Muscle of back (tissue), 11 donors: ENCODE results near the gene CACNA2D1. TPM values are rescaled to one million over a fixed set of nuclear protein-coding genes. Genes with fewer than 3 reads are reported as not detected.

Source experiments
- DNase-seq, 3 donors: peaks; one replicate each; pipeline versions ENCODE4 v3.0.0 to v3.0.0-alpha.2; 2013
- polyA plus RNA-seq, 10 donors: library from polyadenylated mRNA; unstranded; fragments of 120-200 nt; gene quantifications; one replicate each; pipeline ENCODE4 v1.2.1, GENCODE V29; 2013; ENCODE audit not compliant: insufficient read length in 10 of 10

Gene CACNA2D1
- polyA plus RNA-seq, 10 donors = 79.1 to 158 (median 107) TPM

DNA sequence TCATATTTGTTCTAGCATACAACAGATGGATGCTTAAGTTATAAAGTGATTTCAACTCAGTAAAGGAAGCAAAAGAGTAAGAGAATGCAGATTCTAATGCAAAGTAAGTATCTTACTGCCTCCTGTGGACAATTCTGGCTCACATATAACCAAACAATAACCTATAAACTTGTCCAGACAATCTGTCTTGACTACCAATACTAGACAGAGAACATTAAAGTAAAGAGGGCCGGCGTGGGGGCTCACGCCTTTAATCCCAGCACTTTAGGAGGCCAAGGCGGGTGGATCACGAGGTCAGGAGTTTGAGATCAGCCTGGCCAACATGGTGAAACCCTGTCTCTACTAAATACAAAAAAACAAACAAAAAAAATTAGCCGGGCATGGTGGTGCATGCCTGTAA lies 329.3 kb downstream of the CACNA2D1 start:
- DNase-seq = no peak

- no peak for DNase-seq
These were observed 333.3 kb downstream of the CACNA2D1 start for GRCh38 chr7:82110146-82110840.

- DNase-seq = no peak
These were observed 334.3 kb downstream of the CACNA2D1 start for GRCh38 chr7:82109288-82109687.

GRCh38 chr7:82106201-82106600 lies 337.4 kb downstream of the CACNA2D1 start:
- DNase-seq = no peak

DNA sequence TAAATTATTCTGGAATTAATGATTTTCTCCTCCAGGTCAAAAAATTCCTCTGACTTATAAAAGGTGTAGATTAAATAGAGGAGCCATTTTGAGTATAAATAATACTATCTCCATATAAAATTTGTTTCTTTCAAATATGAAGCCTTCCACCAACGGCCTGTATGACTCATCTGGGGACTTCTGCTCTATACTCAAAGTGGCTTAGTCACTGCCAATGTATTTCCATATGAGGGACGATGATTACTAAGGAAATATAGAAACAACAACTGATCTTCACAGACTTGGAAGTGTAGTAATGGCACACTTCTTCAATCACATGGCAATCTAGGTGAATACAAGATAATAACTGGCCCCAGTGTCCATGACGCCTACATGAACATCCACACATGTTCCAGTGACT lies 338.1 kb downstream of the CACNA2D1 start:
- DNase-seq = peak in 1 of 3 donors; percentile 45

GRCh38 chr7:82098414-82098813 lies 345.2 kb downstream of the CACNA2D1 start:
- DNase-seq = no peak

DNA sequence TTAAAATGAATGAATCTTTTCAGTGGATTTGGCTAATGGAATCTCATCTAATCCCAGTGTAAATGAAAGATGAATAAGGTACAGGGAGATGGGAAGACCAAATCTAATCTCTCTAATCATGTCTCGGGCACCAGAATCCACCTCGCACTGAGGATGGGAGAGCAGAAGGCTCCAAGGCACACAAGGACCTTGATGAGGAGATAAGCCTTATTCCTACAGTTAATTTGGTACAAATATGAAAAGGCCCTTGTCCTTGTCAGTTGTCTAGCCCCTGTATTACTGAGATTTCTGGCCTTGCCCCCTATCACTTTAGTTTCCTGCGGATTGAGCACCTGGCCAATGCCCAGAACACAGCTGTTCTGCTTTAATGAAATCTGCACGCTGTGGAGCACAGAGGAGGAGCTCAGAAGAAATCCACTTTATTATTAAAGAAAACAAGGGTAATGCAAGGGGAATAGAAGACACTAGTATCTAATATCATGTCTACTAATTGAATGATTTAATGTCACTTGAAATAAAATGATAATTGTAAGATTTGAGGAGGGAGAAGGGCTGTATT lies 352.4 kb downstream of the CACNA2D1 start:
- no peak for DNase-seq

DNA sequence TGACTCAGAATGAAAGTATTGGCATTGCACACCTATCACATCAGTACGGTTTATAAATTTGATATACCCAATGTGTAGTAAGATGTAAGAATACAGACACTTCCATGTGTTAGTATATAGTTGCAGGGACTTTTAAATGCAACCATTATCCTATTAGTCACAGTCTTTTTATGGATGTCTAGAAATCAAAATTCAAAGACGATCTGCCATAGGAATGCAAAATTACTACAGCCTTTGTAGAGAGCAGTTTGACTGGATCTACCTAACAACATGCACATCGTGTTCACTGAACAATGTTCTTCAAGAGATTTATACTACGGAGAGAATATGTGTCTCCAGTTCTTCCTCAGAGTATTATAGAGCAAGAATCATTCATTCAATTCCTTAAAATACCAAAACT lies 356.5 kb downstream of the CACNA2D1 start:
- DNase-seq = no peak

DNA sequence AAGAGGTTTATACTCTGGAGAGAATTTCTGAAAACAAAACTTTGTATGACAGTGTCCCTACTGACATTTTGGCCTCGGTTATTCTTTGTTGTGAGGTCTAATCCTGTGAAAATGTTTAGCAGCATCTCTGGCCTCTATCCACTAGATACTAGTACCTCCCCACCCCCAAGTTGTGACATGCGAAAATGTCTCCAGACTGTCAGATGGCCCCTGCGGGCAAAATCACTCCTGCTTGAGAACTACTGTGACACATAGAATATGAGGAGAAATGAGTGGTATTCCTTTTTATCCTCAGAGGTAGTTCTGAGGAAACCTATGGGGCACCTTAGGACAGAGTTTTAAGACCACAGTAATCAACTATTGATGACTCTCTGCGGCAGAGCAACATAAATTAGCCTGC lies 358.5 kb downstream of the CACNA2D1 start:
- no peak for DNase-seq

DNA sequence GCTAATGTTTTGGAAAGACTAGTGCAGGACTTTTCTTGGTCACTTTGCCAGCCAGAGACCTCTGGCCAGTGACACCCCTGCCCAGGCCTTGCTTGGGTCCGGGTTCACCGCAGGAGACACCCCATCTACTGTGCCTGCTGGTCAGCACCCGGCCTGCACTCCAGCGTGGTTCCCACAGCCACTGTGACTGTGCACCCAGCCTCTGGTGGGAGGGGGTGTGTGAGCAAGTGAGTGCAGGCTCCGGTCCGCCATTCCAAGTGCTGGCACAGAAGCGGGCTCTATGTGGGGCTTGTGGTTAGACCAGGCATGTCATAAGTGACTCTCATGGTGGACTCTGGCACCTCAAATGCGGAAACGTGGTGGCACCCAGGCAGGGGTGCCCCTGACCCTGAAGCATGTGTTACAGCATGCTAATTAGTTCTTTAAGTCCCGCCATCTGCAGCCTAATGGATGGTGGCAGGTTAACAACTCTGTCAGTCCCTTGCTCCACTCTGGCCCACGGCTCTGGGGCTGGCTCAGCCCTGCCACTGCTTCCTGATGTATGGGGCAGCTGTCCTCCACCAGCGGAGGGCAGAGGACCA lies 361.8 kb downstream of the CACNA2D1 start:
- no peak for DNase-seq

- no peak for DNase-seq
These were observed 363.2 kb downstream of the CACNA2D1 start for GRCh38 chr7:82080254-82080927.

- no peak for DNase-seq
These were observed 364.1 kb downstream of the CACNA2D1 start for GRCh38 chr7:82079527-82079926.

DNA sequence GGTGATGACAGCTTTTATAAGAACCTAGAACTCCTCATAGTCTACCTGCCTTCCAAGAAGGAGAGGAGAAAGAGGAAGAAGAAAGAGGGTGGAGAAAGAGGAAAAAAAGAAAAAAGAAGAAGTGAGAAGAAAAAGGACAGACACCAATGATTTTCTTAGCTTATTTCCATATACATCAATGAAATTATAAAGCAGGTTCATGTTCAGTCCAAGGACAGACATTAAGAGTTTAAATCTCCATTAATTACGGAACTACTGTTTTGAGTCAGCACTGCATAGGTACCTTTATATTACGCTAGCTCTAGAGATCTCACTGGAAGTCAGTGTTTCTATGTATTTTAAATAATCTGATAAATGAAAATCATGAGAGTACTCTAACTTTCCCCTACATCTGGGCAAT lies 364.8 kb downstream of the CACNA2D1 start:
- DNase-seq = no peak

GRCh38 chr7:82071468-82071867 lies 372.1 kb downstream of the CACNA2D1 start:
- no peak for DNase-seq

DNA sequence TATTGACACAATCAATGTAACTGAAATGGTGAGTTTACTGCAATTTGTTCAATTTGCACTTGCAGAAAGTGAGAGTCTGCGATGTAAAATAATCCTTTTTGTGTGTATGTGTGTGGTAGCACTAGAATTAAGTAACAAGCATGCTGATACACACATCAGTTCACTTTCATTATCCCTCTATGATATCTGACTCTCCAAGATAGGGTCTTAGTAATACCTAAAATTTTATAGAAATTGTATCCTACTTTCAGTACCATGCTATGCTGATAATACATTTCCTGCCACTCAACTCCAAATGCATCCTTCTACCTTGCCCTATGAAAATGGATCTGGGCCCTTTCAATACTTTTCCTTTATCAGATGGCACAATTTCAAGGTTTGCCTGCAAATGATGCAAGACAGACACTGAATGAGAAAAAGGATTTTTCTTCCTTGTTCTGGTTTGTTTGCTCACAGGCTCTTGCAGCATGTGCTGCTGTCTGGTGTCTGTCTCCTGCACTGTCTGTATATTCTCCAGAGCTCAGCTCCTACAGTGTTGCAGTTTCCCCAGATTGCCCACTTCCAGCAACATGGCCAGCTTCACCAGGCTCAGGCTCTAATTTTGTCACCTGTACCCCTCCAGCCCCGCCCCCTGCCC lies 375.8 kb downstream of the CACNA2D1 start:
- no peak for DNase-seq

DNA sequence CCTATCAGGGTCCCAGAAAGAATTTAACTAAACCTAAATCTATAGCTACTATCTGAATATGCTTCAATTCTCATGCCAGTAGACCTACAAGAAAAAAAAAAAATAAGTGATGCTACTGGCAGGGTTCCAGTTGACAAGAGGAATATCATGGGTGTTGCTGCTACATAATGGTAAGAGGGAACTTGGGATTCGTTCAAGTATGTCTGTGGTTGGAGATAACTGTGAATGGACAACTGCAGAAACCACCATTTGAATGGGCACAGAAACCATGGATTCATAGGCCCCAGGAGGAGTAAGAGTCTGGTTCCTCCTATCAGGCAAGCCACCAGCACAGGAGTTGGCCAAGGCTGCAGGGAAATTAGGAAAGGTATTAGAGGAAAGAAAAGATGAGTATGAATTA lies 386.1 kb downstream of the CACNA2D1 start:
- no peak for DNase-seq

- no peak for DNase-seq
These were observed 387.3 kb downstream of the CACNA2D1 start for GRCh38 chr7:82056282-82056681.

- no peak for DNase-seq
These were observed 389.0 kb downstream of the CACNA2D1 start for GRCh38 chr7:82054544-82054943.

- no peak for DNase-seq
These were observed 390.0 kb downstream of the CACNA2D1 start for GRCh38 chr7:82053453-82054032.

GRCh38 chr7:82051601-82052000 lies 392.0 kb downstream of the CACNA2D1 start:
- DNase-seq = peak in 1 of 3 donors; percentile 6

DNA sequence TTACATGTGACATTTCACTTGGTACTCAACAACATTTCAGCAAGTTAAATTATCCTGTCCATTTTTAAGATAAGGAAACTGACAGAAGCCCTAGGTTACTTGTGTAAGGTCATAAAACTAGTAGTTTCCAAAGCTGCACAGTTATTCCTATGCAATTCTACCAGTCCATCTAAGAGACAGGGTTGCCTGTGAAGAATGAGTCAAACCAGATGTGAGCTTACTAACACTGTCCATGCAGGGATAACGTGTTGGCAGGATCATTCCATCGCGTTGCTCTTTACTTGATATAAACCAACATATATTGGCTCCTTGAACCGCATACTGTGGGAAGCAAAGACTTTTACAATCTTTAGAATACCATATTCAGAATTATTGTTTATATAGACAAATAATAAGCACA lies 392.8 kb downstream of the CACNA2D1 start:
- peak in 2 of 3 donors; percentile 13 to 20 for DNase-seq
